Common myeloid progenitor, CD34-positive (primary cell): ENCODE measurements around the gene HDDC3.

Experiments
- CTCF ChIA-PET: fragments of 350-600 bp; sonication (Branson Sonifier 250); formaldehyde crosslinking; loops from one replicate; lab custom pipeline; 2021; ENCODE audit warnings: antibody characterized with exemption; lab: Charles Lee
- POLR2A ChIA-PET: fragments of 350-600 bp; sonication (Branson Sonifier 250); formaldehyde crosslinking; loops from one replicate; lab custom pipeline; 2021; ENCODE audit warnings: antibody characterized with exemption; lab: Charles Lee
- DNase-seq, 3 donors: peaks; one replicate each; pipeline versions ENCODE4 v3.0.0 to v3.0.0-alpha.2; 2013
- H3K27ac ChIP-seq, 2 experiments: 1 replicate in 1 of 2; 2 replicates in 1 of 2; pipeline ENCODE4 v1.7.0; 2013; ENCODE audit warnings: inconsistent platforms in 2 of 2, low read length in 2 of 2, mild to moderate bottlenecking in 2 of 2, low read depth in 1 of 2, moderate library complexity in 1 of 2; ENCODE audit not compliant: severe bottlenecking in 2 of 2, insufficient read depth in 1 of 2, poor library complexity in 1 of 2
- H3K27me3 ChIP-seq, 5 experiments: replicated peaks in 2 of 5; 1 replicate in 3 of 5; 2 replicates in 2 of 5; pipeline versions ENCODE4 v1.6.1 to v1.7.0; 2013; ENCODE audit warnings: low read length in 4 of 5, mild to moderate bottlenecking in 2 of 5, moderate library complexity in 2 of 5, inconsistent platforms in 1 of 5; ENCODE audit not compliant: insufficient read depth in 5 of 5, control insufficient read depth in 4 of 5
- H3K36me3 ChIP-seq, 4 experiments: 1 replicate in 2 of 4; 2 replicates in 2 of 4; pipeline versions ENCODE4 v1.6.1 to v1.7.0; 2013; ENCODE audit warnings: low read length in 3 of 4, control low read depth in 1 of 4, mild to moderate bottlenecking in 1 of 4; ENCODE audit not compliant: control insufficient read depth in 4 of 4, insufficient read depth in 4 of 4
- H3K4me1 ChIP-seq, 4 experiments: 1 replicate in 3 of 4; 2 replicates in 1 of 4; pipeline versions ENCODE4 v1.6.1 to v1.7.1; 2013; ENCODE audit warnings: low read length in 3 of 4, mild to moderate bottlenecking in 3 of 4, control low read depth in 1 of 4, inconsistent platforms in 1 of 4, moderate library complexity in 1 of 4; ENCODE audit not compliant: control insufficient read depth in 4 of 4, insufficient read depth in 4 of 4; ENCODE audit errors: control extremely low read depth in 1 of 4
- H3K4me3 ChIP-seq, 7 experiments: 1 replicate in 4 of 7; 2 replicates in 3 of 7; pipeline versions ENCODE4 v1.5.1 to v1.7.0; 2013; ENCODE audit warnings: mild to moderate bottlenecking in 7 of 7, low read length in 6 of 7, moderate library complexity in 6 of 7, inconsistent platforms in 2 of 7, low read depth in 2 of 7, control low read depth in 1 of 7; ENCODE audit not compliant: insufficient read depth in 4 of 7, control insufficient read depth in 1 of 7; ENCODE audit errors: extremely low read depth in 1 of 7
- H3K9me3 ChIP-seq, 5 experiments: 1 replicate in 4 of 5; 2 replicates in 1 of 5; pipeline versions ENCODE4 v1.6.1 to v1.7.1; 2013; ENCODE audit warnings: low read length in 4 of 5, mild to moderate bottlenecking in 2 of 5, inconsistent platforms in 1 of 5, low read depth in 1 of 5, moderate library complexity in 1 of 5; ENCODE audit not compliant: control insufficient read depth in 4 of 5, insufficient read depth in 2 of 5; ENCODE audit errors: control extremely low read depth in 1 of 5
- WGBS: methylation state at CpG from one replicate; pipeline ENCODE4 v1.1.5; 2013; ENCODE audit not compliant: insufficient coverage; 5-methylcytosine and 5-hydroxymethylcytosine counted together

Gene HDDC3

GRCh38 chr15:90948506-90948905 lies 16.2 kb upstream of the HDDC3 start:
- Histone ChIP-seq H3K9me3 (no peaks in the 10 kb centered on the region), H3K36me3 (peaks cover 18 to 81% (median 57%) of the 10 kb centered on the region in 4 experiments), H3K27ac (no peak overlapping the region), H3K4me3 (no peak overlapping the region), H3K27me3 (no peaks in the 10 kb centered on the region), H3K4me1 (peaks cover 0 to 15% (median 11%) of the 10 kb centered on the region in 4 experiments)
- DNase-seq = no peak
- CTCF ChIA-PET = interaction anchor here (1.0 to 4.7 kb wide), 3 partner anchors 9 to 30 kb away, joined by 3 to 62 read pairs (median 3); partner anchors contain the start of genes HDDC3 and UNC45A
- 96% methylated on average over 6 of the region's 8 CpGs for whole genome bisulfite sequencing
- POLR2A ChIA-PET = interaction anchor here (1.0 kb wide), 1 partner anchor 9 kb away, joined by 3 read pairs; no protein-coding TSS in a partner anchor

- ChIA-PET POLR2A (interaction anchor here (1.0 kb wide), 1 partner anchor 8 kb away, joined by 3 read pairs; no protein-coding TSS in a partner anchor), CTCF (interaction anchor here (1.0 to 4.7 kb wide), 3 partner anchors 9 to 12 kb away, joined by 3 to 62 read pairs (median 11); partner anchors contain the start of genes HDDC3 and UNC45A)
- Histone ChIP-seq H3K9me3 (no peaks in the 10 kb centered on the region), H3K4me1 (peaks cover 0 to 15% (median 11%) of the 10 kb centered on the region in 4 experiments), H3K4me3 (no peak overlapping the region), H3K27ac (no peak overlapping the region), H3K36me3 (peaks cover 14 to 81% (median 55%) of the 10 kb centered on the region in 4 experiments), H3K27me3 (no peaks in the 10 kb centered on the region)
- WGBS = 88% methylated on average over 13 of the region's 18 CpGs
- DNase-seq = no peak
These were observed 15.4 kb upstream of the HDDC3 start for GRCh38 chr15:90947577-90948357.

DNA sequence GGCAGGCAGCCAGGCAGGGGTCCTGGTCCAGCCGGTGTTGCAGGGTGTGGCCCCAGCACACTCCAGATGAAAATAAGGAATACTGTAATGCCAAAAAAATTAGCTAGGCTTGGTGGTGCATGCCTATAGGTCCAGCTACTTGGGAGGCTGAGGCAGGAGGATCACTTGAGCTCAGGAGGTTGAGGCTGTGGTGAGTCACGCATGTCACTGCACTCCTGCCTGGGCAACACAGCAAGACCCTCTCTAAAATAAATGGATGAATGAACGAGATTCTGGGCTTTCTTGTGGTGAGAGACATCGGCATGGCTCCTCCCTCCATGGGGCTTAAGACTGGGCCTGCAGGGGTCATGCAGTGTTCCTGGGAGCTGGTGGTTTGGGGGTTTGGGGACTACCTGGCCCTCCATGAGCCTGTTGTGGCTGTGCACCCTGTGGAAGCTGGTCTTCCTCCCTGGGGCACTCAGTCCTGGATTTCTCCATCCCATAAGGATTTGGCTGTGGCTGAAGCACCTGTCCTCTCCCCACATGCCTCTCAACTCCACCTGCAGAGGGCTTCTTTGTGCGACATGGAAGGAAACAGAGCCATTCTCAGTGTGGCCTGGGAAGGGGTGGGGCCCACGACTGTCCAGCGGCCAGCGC lies 14.7 kb upstream of the HDDC3 start:
- POLR2A ChIA-PET = no interaction called here
- no peak overlapping the region for H3K27ac ChIP-seq
- peaks cover 14 to 82% (median 60%) of the 10 kb centered on the region in 4 experiments for H3K36me3 ChIP-seq
- H3K4me3 ChIP-seq = no peak overlapping the region
- H3K4me1 ChIP-seq = peaks cover 0 to 15% (median 11%) of the 10 kb centered on the region in 4 experiments
- 99% methylated on average over 7 of the region's 8 CpGs for WGBS
- CTCF ChIA-PET = interaction anchor here (2.1 to 4.7 kb wide), 2 partner anchors 10 to 12 kb away, joined by 11 to 62 read pairs; partner anchors contain the start of genes HDDC3 and UNC45A
- no peaks in the 10 kb centered on the region for H3K9me3 ChIP-seq
- H3K27me3 ChIP-seq = no peaks in the 10 kb centered on the region
- DNase-seq = no peak

DNA sequence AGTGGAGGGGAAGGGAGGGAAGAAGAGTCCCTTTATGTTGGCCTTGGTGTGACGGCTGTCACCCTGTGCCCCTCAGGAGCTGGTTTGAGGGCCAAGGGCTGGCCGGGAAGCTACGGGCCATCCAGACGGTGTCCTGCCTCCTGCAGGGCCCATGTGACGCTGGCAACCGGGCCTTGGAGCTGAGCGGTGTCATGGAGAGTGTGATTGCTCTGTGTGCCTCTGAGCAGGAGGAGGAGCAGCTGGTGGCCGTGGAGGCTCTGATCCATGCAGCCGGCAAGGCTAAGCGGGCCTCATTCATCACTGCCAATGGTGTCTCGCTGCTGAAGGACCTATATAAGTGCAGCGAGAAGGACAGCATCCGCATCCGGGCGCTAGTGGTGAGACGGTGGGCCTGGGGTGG lies 14.2 kb upstream of the HDDC3 start:
- no peaks in the 10 kb centered on the region for H3K9me3 ChIP-seq
- H3K36me3 ChIP-seq = peaks cover 12 to 80% (median 59%) of the 10 kb centered on the region in 4 experiments
- H3K4me3 ChIP-seq = no peak overlapping the region
- DNase-seq = no peak
- POLR2A ChIA-PET = no interaction called here
- no peaks in the 10 kb centered on the region for H3K27me3 ChIP-seq
- CTCF ChIA-PET = interaction anchor here (2.1 to 4.7 kb wide), 2 partner anchors 10 to 11 kb away, joined by 11 to 62 read pairs; partner anchors contain the start of genes HDDC3 and UNC45A
- H3K27ac ChIP-seq = no peak overlapping the region
- WGBS = 99% methylated on average over 16 of the region's 16 CpGs
- H3K4me1 ChIP-seq = peaks cover 0 to 15% (median 11%) of the 10 kb centered on the region in 4 experiments

DNA sequence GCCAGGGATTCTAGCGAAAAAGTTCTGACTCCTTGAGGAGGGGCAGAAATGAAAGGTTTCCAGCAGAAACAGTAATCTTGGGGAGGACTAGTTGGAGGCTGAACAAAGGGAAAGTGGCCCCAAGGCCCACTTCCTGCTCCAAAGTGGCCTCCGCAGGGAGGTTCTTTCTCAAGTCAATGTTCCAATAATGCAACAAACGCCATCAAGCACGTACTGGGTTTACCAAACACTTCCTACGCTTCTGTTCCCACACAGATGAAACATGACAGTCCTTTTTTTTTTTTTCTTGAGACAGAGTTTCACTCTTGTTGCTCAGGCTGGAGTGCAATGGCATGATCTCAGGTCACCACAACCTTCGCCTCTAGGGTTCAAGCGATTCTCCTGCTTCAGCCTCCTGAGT lies 12.7 kb upstream of the HDDC3 start:
- no peaks in the 10 kb centered on the region for H3K9me3 ChIP-seq
- peaks cover 16 to 79% (median 59%) of the 10 kb centered on the region in 4 experiments for H3K36me3 ChIP-seq
- no peak for DNase-seq
- CTCF ChIA-PET = interaction anchor here (1.4 to 4.0 kb wide), 3 partner anchors 9 to 13 kb away, joined by 5 to 24 read pairs (median 7); partner anchors contain the start of genes HDDC3, RCCD1 and UNC45A
- 98% methylated on average over 5 of the region's 7 CpGs for WGBS
- H3K4me3 ChIP-seq = no peak overlapping the region
- H3K27ac ChIP-seq = no peak overlapping the region
- H3K27me3 ChIP-seq = no peaks in the 10 kb centered on the region
- H3K4me1 ChIP-seq = peaks cover 0 to 13% (median 11%) of the 10 kb centered on the region in 4 experiments
- POLR2A ChIA-PET = no interaction called here

DNA sequence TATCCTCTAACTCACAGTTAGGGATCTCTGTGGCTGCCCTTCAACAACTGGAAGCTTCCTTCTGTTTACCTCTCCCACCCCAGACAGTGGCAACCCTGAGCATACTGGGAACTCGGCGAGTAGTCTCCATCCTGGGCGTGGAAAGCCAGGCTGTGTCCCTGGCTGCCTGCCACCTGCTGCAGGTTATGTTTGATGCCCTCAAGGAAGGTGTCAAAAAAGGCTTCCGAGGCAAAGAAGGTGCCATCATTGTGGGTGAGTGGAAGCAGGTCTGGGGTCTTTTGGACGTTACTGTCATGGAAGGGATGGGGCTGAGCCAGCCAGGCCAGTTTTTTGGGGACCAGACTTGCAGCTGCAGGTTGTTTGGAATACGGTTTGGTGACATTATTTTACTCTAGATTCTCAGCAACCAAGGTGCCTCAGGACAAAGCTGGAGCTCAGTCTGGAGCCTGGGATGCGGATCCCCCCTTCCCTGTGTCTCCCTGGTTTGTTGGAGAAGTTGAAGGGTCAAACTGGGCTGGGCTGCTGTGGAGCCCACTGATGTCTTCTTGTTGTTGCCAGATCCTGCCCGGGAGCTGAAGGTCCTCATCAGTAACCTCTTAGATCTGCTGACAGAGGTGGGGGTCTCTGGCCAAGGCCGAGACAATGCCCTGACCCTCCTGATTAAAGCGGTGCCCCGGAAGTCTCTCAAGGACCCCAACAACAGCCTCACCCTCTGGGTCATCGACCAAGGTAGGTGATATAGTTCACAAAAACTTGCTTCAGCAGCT lies 10.2 kb upstream of the HDDC3 start:
- DNase-seq = no peak
- Histone ChIP-seq H3K27me3 (no peaks in the 10 kb centered on the region), H3K9me3 (no peaks in the 10 kb centered on the region), H3K4me3 (no peak overlapping the region), H3K4me1 (no peaks in the 10 kb centered on the region), H3K27ac (no peak overlapping the region), H3K36me3 (peaks cover 12 to 78% (median 58%) of the 10 kb centered on the region in 4 experiments)
- WGBS = 94% methylated on average over 8 of the region's 12 CpGs
- POLR2A ChIA-PET = no interaction called here
- CTCF ChIA-PET = interaction anchor here (0.8 to 13.1 kb wide), 4 partner anchors 8 to 43 kb away, joined by 3 to 134 read pairs (median 15); partner anchors contain the start of genes HDDC3, RCCD1 and UNC45A
